ENCODE data around the gene AARS2. TPM values are rescaled to one million over a fixed set of nuclear protein-coding genes. Genes with fewer than 3 reads are reported as not detected.

AARS2 gene
- total RNA-seq, 4 donors from 2014 or later = 6.6 to 10.2 (median 7.8) TPM

GRCh38 chr6:44269178-44269920 is 43.8 kb downstream of the AARS2 start:
- H3K27me3 ChIP-seq = peaks cover 4 to 65% (median 34%) of the 10 kb centered on the region in 4 donors
- no peak overlapping the region for H3K27ac ChIP-seq (replicated peaks in 1 of 4)
- TF ChIP-seq, protein P1, sequence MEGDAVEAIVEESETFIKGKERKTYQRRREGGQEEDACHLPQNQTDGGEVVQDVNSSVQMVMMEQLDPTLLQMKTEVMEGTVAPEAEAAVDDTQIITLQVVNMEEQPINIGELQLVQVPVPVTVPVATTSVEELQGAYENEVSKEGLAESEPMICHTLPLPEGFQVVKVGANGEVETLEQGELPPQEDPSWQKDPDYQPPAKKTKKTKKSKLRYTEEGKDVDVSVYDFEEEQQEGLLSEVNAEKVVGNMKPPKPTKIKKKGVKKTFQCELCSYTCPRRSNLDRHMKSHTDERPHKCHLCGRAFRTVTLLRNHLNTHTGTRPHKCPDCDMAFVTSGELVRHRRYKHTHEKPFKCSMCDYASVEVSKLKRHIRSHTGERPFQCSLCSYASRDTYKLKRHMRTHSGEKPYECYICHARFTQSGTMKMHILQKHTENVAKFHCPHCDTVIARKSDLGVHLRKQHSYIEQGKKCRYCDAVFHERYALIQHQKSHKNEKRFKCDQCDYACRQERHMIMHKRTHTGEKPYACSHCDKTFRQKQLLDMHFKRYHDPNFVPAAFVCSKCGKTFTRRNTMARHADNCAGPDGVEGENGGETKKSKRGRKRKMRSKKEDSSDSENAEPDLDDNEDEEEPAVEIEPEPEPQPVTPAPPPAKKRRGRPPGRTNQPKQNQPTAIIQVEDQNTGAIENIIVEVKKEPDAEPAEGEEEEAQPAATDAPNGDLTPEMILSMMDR (IDR thresholded peaks at IDR 0.05) = no peak
- no peaks in the 10 kb centered on the region for H3K36me3 ChIP-seq
- no peak for DNase-seq (ENCODE audit: extremely low spot score)
- no peaks in the 10 kb centered on the region for H3K9me3 ChIP-seq
- intact Hi-C loops (cut with DNase I) = no loop called here
- H3K4me1 ChIP-seq = peaks cover 10 to 31% (median 22%) of the 10 kb centered on the region in 4 donors
- no peak overlapping the region for H3K4me3 ChIP-seq
- WGBS = 92% methylated on average over 1 of the region's 1 CpG

DNA sequence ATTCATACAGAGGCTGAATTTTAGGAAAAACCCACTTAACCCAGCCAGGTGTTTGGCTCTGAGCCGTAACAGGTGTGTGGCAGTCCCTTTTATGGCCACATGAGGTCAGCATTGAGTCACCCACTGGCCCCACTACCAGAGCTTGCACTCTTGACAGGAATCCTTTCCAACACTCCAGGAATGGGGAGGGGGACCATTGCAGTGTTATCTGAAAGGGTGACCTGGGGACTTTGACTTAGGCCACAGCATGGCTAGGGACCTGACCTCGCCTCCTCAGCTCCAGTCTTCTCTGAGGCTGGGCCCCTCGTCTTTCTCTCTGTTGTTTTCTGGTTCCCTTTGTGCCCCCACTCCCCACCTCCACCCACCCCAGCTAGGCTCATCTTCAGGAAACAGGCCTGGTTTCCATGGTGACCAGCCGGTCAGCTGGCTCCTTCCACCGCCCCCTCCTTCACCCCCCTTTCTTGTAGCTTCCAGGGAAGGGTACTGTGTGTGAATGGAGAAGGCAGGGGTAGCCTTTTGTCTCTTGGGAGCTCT is 45.0 kb downstream of the AARS2 start:
- Histone ChIP-seq H3K27me3 (peaks cover 4 to 53% (median 33%) of the 10 kb centered on the region in 4 donors), H3K36me3 (no peaks in the 10 kb centered on the region), H3K9me3 (no peaks in the 10 kb centered on the region), H3K4me1 (peaks cover 22 to 42% (median 34%) of the 10 kb centered on the region in 4 donors), H3K4me3 (no peak overlapping the region), H3K27ac (replicated peaks in 1 of 4) (no peak overlapping the region)
- TF ChIP-seq EP300 (IDR thresholded peaks at IDR 0.05) (no peak), POLR2A (IDR thresholded peaks at IDR 0.05; ENCODE audit: low read depth) (no peak), POLR2AphosphoS5 (IDR thresholded peaks at IDR 0.05) (peak in 1 of 2 donors; percentile 38)
- TF ChIP-seq, protein P1 (IDR thresholded peaks at IDR 0.05) = peak; percentile 87 to 95 (median 89)
- 31% methylated on average over 5 of the region's 5 CpGs for WGBS
- DNase-seq (ENCODE audit: extremely low spot score) = no peak
- intact Hi-C loops (cut with DNase I) = loop anchor here (1.0 kb wide), 1 partner anchor 70 kb away; no protein-coding TSS in a partner anchor

- no peaks in the 10 kb centered on the region for H3K36me3 ChIP-seq
- peaks cover 4 to 44% (median 26%) of the 10 kb centered on the region in 4 donors for H3K27me3 ChIP-seq
- TF ChIP-seq POLR2AphosphoS5 (IDR thresholded peaks at IDR 0.05) (no peak), EP300 (IDR thresholded peaks at IDR 0.05) (no peak), POLR2A (IDR thresholded peaks at IDR 0.05; ENCODE audit: low read depth) (no peak)
- TF ChIP-seq, protein P1 (IDR thresholded peaks at IDR 0.05) = no peak
- no peaks in the 10 kb centered on the region for H3K9me3 ChIP-seq
- intact Hi-C loops (cut with DNase I) = no loop called here
- no peak for DNase-seq (ENCODE audit: extremely low spot score)
- 68% methylated on average over 10 of the region's 10 CpGs for WGBS
- H3K27ac ChIP-seq (replicated peaks in 1 of 4) = no peak overlapping the region
- peaks cover 26 to 51% (median 43%) of the 10 kb centered on the region in 4 donors for H3K4me1 ChIP-seq
- no peak overlapping the region for H3K4me3 ChIP-seq
Measured at GRCh38 chr6:44267252-44267651, 45.9 kb downstream of the AARS2 start.

GRCh38 chr6:44266347-44266746 is 46.8 kb downstream of the AARS2 start:
- no peak overlapping the region for H3K27ac ChIP-seq (replicated peaks in 1 of 4)
- peaks cover 26 to 58% (median 46%) of the 10 kb centered on the region in 4 donors for H3K4me1 ChIP-seq
- intact Hi-C loops (cut with DNase I) = no loop called here
- WGBS = 85% methylated on average over 3 of the region's 3 CpGs
- no peak for DNase-seq (ENCODE audit: extremely low spot score)
- no peak for TF ChIP-seq POLR2AphosphoS5 (IDR thresholded peaks at IDR 0.05)
- TF ChIP-seq POLR2A (IDR thresholded peaks at IDR 0.05; ENCODE audit: low read depth) = no peak
- TF ChIP-seq, protein P1 (IDR thresholded peaks at IDR 0.05) = no peak
- TF ChIP-seq EP300 (IDR thresholded peaks at IDR 0.05) = no peak
- peaks cover 0 to 5% (median 0%) of the 10 kb centered on the region in 4 donors for H3K36me3 ChIP-seq
- no peak overlapping the region for H3K4me3 ChIP-seq
- no peaks in the 10 kb centered on the region for H3K9me3 ChIP-seq
- H3K27me3 ChIP-seq = peaks cover 4 to 35% (median 19%) of the 10 kb centered on the region in 4 donors
